ENCODE measurements around the gene EGR1. TPM values are rescaled to one million over a fixed set of nuclear protein-coding genes. Genes with fewer than 3 reads are reported as not detected.
"Not testable (repeated sequence)": the region's sequence is repeated elsewhere in the genome, so short reads cannot be mapped to it uniquely, and the experiment has no call there.

EGR1 gene
- total RNA-seq, 1 donor from 2014 or later: 119 TPM

- TF ChIP-seq POLR2AphosphoS5 (IDR thresholded peaks at IDR 0.05; ENCODE audit: insufficient read depth in 1 of 2, low read depth in 1 of 2): no peak
- TF ChIP-seq POLR2A (IDR thresholded peaks at IDR 0.05): no peak
- no peak for TF ChIP-seq CTCF (IDR thresholded peaks at IDR 0.05)
- Histone ChIP-seq H3K9me3 (no peaks in the 10 kb centered on the region), H3K27ac (no peak overlapping the region), H3K4me1 (peaks cover 33% of the 10 kb centered on the region), H3K36me3 (no peaks in the 10 kb centered on the region), H3K27me3 (no peaks in the 10 kb centered on the region), H3K4me3 (no peak overlapping the region)
- no peak for DNase-seq (ENCODE audit: extremely low spot score in 2 of 2)
- intact Hi-C loops (cut with DNase I): no loop called here
Observed at GRCh38 chr5:138471052-138471361, 5.7 kb downstream of the EGR1 start.

- Histone ChIP-seq H3K36me3 (no peaks in the 10 kb centered on the region), H3K4me3 (no peak overlapping the region), H3K4me1 (peaks cover 27% of the 10 kb centered on the region), H3K27ac (no peak overlapping the region), H3K9me3 (no peaks in the 10 kb centered on the region), H3K27me3 (no peaks in the 10 kb centered on the region)
- intact Hi-C loops (cut with DNase I): no loop called here
- TF ChIP-seq POLR2A (IDR thresholded peaks at IDR 0.05) (no peak), CTCF (IDR thresholded peaks at IDR 0.05) (no peak), POLR2AphosphoS5 (IDR thresholded peaks at IDR 0.05; ENCODE audit: insufficient read depth in 1 of 2, low read depth in 1 of 2) (no peak)
- no peak for DNase-seq (ENCODE audit: extremely low spot score in 2 of 2)
Observed at GRCh38 chr5:138472353-138472752, 7.1 kb downstream of the EGR1 start.

GRCh38 chr5:138473151-138473550, 7.9 kb downstream of the EGR1 start:
- H3K27me3 ChIP-seq; H3K27ac ChIP-seq; intact Hi-C loops (cut with DNase I); DNase-seq (ENCODE audit: extremely low spot score in 2 of 2); H3K4me3 ChIP-seq; H3K9me3 ChIP-seq; H3K36me3 ChIP-seq: not testable (repeated sequence)
- peaks cover 19% of the 10 kb centered on the region for H3K4me1 ChIP-seq

- H3K27ac ChIP-seq: no peak overlapping the region
- TF ChIP-seq POLR2AphosphoS5 (IDR thresholded peaks at IDR 0.05; ENCODE audit: insufficient read depth in 1 of 2, low read depth in 1 of 2): no peak
- TF ChIP-seq POLR2A (IDR thresholded peaks at IDR 0.05): no peak
- no peak for TF ChIP-seq CTCF (IDR thresholded peaks at IDR 0.05)
- no peak overlapping the region for H3K4me3 ChIP-seq
- H3K36me3 ChIP-seq: no peaks in the 10 kb centered on the region
- no peaks in the 10 kb centered on the region for H3K27me3 ChIP-seq
- no peaks in the 10 kb centered on the region for H3K9me3 ChIP-seq
- H3K4me1 ChIP-seq: peaks cover 10% of the 10 kb centered on the region
- no peak for DNase-seq (ENCODE audit: extremely low spot score in 2 of 2)
- intact Hi-C loops (cut with DNase I): no loop called here
Observed at GRCh38 chr5:138476918-138477317, 11.6 kb downstream of the EGR1 start.

GRCh38 chr5:138482638-138483037, 17.4 kb downstream of the EGR1 start:
- Histone ChIP-seq H3K4me3 (no peak overlapping the region), H3K36me3 (no peaks in the 10 kb centered on the region), H3K27me3 (no peaks in the 10 kb centered on the region), H3K9me3 (no peaks in the 10 kb centered on the region), H3K4me1 (no peaks in the 10 kb centered on the region), H3K27ac (no peak overlapping the region)
- intact Hi-C loops (cut with DNase I): no loop called here
- DNase-seq (ENCODE audit: extremely low spot score in 2 of 2): no peak
- TF ChIP-seq POLR2AphosphoS5 (IDR thresholded peaks at IDR 0.05; ENCODE audit: insufficient read depth in 1 of 2, low read depth in 1 of 2): peak in 1 of 2 donors; percentile 52
- TF ChIP-seq POLR2A (IDR thresholded peaks at IDR 0.05): no peak

- no peak overlapping the region for H3K27ac ChIP-seq
- no peaks in the 10 kb centered on the region for H3K9me3 ChIP-seq
- no peak overlapping the region for H3K4me3 ChIP-seq
- no peaks in the 10 kb centered on the region for H3K36me3 ChIP-seq
- H3K27me3 ChIP-seq: no peaks in the 10 kb centered on the region
- intact Hi-C loops (cut with DNase I): no loop called here
- peaks cover 31% of the 10 kb centered on the region for H3K4me1 ChIP-seq
- TF ChIP-seq POLR2A (IDR thresholded peaks at IDR 0.05) (no peak), POLR2AphosphoS5 (IDR thresholded peaks at IDR 0.05; ENCODE audit: insufficient read depth in 1 of 2, low read depth in 1 of 2) (peak in 1 of 2 donors; percentile 9)
- DNase-seq (ENCODE audit: extremely low spot score in 2 of 2): no peak
Observed at GRCh38 chr5:138488481-138488945, 23.2 kb downstream of the EGR1 start.

GRCh38 chr5:138489683-138490061, 24.4 kb downstream of the EGR1 start:
- intact Hi-C loops (cut with DNase I): no loop called here
- no peaks in the 10 kb centered on the region for H3K27me3 ChIP-seq
- H3K4me3 ChIP-seq: no peak overlapping the region
- TF ChIP-seq POLR2A (IDR thresholded peaks at IDR 0.05): no peak
- no peak for TF ChIP-seq CTCF (IDR thresholded peaks at IDR 0.05)
- TF ChIP-seq POLR2AphosphoS5 (IDR thresholded peaks at IDR 0.05; ENCODE audit: insufficient read depth in 1 of 2, low read depth in 1 of 2): no peak
- no peaks in the 10 kb centered on the region for H3K9me3 ChIP-seq
- H3K27ac ChIP-seq: no peak overlapping the region
- no peak for DNase-seq (ENCODE audit: extremely low spot score in 2 of 2)
- H3K36me3 ChIP-seq: no peaks in the 10 kb centered on the region
- peaks cover 37% of the 10 kb centered on the region for H3K4me1 ChIP-seq
